HepG2 (cell line): ENCODE results near the gene NAPSA. TPM values are rescaled to one million over a fixed set of nuclear protein-coding genes. Genes with fewer than 3 reads are reported as not detected.

Experiments used
- CREB1 ChIP-seq, 2 experiments: fragments of 450-650 bp in 1 of 2; IDR thresholded peaks; 2 replicates each; pipeline ENCODE4 v1.6.1; 2016 to 2017; ENCODE audit warnings: control low read depth in 1 of 2, mild to moderate bottlenecking in 1 of 2, missing compliant biosample characterization in 1 of 2, missing genetic modification characterization in 1 of 2
- ETV5 ChIP-seq: IDR thresholded peaks from 2 replicates; pipeline ENCODE4 v1.6.1; 2018; ENCODE audit warnings: missing biosample characterization, missing genetic modification reagents, inconsistent platforms, borderline replicate concordance
- ETV6 ChIP-seq: sonication (generic); formaldehyde crosslinking; conservative IDR thresholded peaks from 2 replicates; pipeline ENCODE4 v1.4.0; 2020; ENCODE audit warnings: missing genetic modification reagents
- GABPB1 ChIP-seq: IDR thresholded peaks from 2 replicates; pipeline ENCODE4 v1.6.1; 2016; ENCODE audit warnings: mild to moderate bottlenecking, missing genetic modification reagents, moderate library complexity, missing compliant biosample characterization
- HDAC6 ChIP-seq: fragments of 200-600 bp; sonication (generic); IDR thresholded peaks from 2 replicates; pipeline ENCODE4 v1.7.0; 2017; ENCODE audit warnings: mild to moderate bottlenecking, antibody characterized with exemption, low read length, low read depth
- HOXD1 ChIP-seq: sonication (generic); formaldehyde crosslinking; IDR thresholded peaks from 2 replicates; pipeline ENCODE4 v1.5.0; 2020; ENCODE audit warnings: missing genetic modification reagents
- KAT7 ChIP-seq: IDR thresholded peaks from 2 replicates; pipeline ENCODE4 v1.6.1; 2018; ENCODE audit warnings: borderline replicate concordance, missing compliant biosample characterization
- MIXL1 ChIP-seq: IDR thresholded peaks from 2 replicates; pipeline ENCODE4 v1.6.1; 2016
- NR1H2 ChIP-seq: sonication (generic); formaldehyde crosslinking; IDR thresholded peaks from 2 replicates; pipeline ENCODE4 v1.8.1; 2022; ENCODE audit warnings: low read depth, missing genetic modification reagents, borderline replicate concordance
- PPARG ChIP-seq: conservative IDR thresholded peaks from 2 replicates; pipeline ENCODE4 v1.6.1; 2016; ENCODE audit warnings: missing biosample characterization, missing genetic modification reagents
- SMAD1 ChIP-seq: sonication (generic); formaldehyde crosslinking; IDR thresholded peaks from 2 replicates; pipeline ENCODE4 v1.4.0; 2020; ENCODE audit warnings: missing genetic modification reagents, low read depth, mild to moderate bottlenecking, borderline replicate concordance
- TAF15 ChIP-seq: fragments of 200-400 bp; formaldehyde crosslinking; IDR thresholded peaks from one replicate; pipeline ENCODE4 v1.6.1; 2018; ENCODE audit warnings: mild to moderate bottlenecking, low read depth, low read length; ENCODE audit not compliant: poor library complexity, severe bottlenecking
- XRCC5 ChIP-seq: fragments of 200-400 bp; formaldehyde crosslinking; optimal IDR thresholded peaks from 2 replicates; pipeline ENCODE3; 2017; ENCODE audit warnings: mild to moderate bottlenecking, low read length
- ZC3H4 ChIP-seq: sonication (generic); formaldehyde crosslinking; IDR thresholded peaks from 2 replicates; pipeline ENCODE4 v1.4.0; 2020; ENCODE audit warnings: missing genetic modification reagents, borderline replicate concordance
- ZFY ChIP-seq: sonication (generic); formaldehyde crosslinking; IDR thresholded peaks from 2 replicates; pipeline ENCODE4 v1.4.0; 2020; ENCODE audit warnings: missing genetic modification reagents
- ZNF232 ChIP-seq: sonication (generic); formaldehyde crosslinking; IDR thresholded peaks from 2 replicates; pipeline ENCODE4 v1.4.0; 2020; ENCODE audit warnings: missing genetic modification reagents, borderline replicate concordance
- ZNF329 ChIP-seq: sonication (generic); formaldehyde crosslinking; IDR thresholded peaks from 2 replicates; pipeline ENCODE4 v1.9.0; 2021; ENCODE audit warnings: low read depth, mild to moderate bottlenecking, missing genetic modification reagents
- polyA plus RNA-seq, 8 experiments: library from polyadenylated mRNA; depleted of rRNA in 3 of 8; stranded (reverse) in 7 of 8; unstranded in 1 of 8; fragments of >200 nt; fragmentation: Illumina TruSeq in 4 of 8; extraction: Trizol in 4 of 8; gene quantifications; 2 replicates each; pipeline versions ENCODE4 v1.2.1 to v1.2.3, GENCODE V29; 2011 to 2016; ENCODE audit warnings: low read depth in 4 of 8, missing spikeins in 1 of 8, mixed read lengths in 1 of 8; ENCODE audit not compliant: insufficient read depth in 1 of 8
- total RNA-seq, 5 experiments: library from RNA; depleted of rRNA; stranded (reverse); fragments of >200 nt; fragmentation: Illumina TruSeq; extraction: Trizol; gene quantifications; 2 replicates each; pipeline ENCODE4 v1.2.3, GENCODE V29; 2016; ENCODE audit warnings: low read depth in 1 of 5
- TF ChIP-seq, protein P1 (sequence below): sonication (generic); formaldehyde crosslinking; IDR thresholded peaks from 2 replicates; pipeline ENCODE4 v1.5.0; 2020; ENCODE audit warnings: mild to moderate bottlenecking, missing genetic modification reagents
- TF ChIP-seq, protein P2 (sequence below), 2 experiments: IDR thresholded peaks; 2 replicates each; pipeline ENCODE4 v1.6.1; 2011 to 2012; ENCODE audit warnings: low read length in 2 of 2, borderline replicate concordance in 1 of 2, low read depth in 1 of 2, mild to moderate bottlenecking in 1 of 2, moderate library complexity in 1 of 2

NAPSA gene
- total and polyA plus RNA-seq, 2 of the 13 experiments (the other 11 are each of a cell fraction or from before 2014, with no cell fraction given): not detected

DNA sequence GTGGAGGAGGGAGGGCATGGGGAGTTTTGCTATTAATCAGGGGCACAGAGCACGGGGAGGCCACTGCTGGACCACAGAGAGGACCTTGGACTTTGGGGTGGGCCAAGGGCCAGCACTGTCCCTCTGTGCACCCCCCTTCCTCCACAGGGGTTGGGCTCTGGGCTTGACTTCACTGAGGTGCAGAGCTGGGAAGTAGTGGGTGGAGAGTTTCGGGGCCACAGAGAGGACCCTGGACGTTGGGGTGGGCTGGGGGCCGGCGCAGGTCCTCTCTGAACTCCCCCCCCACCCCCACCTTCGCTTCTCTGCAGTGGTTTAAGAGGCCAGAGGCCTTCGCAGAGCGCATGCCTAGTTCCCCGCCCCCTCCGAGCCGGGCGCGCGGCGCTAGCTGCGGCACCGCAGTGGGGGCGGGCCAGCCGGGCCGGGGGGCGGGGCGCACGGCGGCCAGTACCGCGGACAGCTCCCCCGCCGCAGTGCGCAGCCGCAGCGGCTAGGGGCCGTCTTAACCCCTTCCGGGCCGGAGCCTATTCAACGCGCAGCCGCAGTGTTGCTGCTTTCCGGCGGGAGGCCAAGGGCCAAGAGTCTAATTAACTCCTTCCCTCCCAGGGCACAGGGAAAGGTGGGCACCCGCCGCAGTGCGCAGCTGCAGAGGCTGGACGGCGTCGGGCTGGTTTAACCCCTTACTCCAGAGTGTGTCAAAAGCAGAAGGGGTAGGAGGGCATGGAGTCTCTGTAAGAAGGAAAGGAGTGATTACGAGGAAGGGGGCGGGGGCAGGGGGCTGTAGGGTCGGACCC is 39.9 kb downstream of the NAPSA start (continued):
- TF ChIP-seq KAT7 (CRISPR knock-in tag) (no peak), ZNF329 (CRISPR knock-in tag) (peak; percentile 84), ETV6 (peak; percentile 89), HDAC6 (no peak), ZNF232 (0 out of 2 replicates have a peak, but pooled peaks have one; percentile 67), ZC3H4 (no peak), NR1H2 (CRISPR knock-in tag) (no peak), ZFY (CRISPR knock-in tag) (peak; percentile 43; the same call in 1 of the 2 replicates), HOXD1 (CRISPR knock-in tag) (peak; percentile 76), ETV5 (CRISPR knock-in tag) (peak; percentile 32; the same call in 1 of the 2 replicates), PPARG (peak; percentile 53; the same call in 1 of the 2 replicates), TAF15 (no peak), CREB1 (IDR thresholded peaks at IDR 0.05) (no peak), CREB1 (CRISPR knock-in tag; IDR thresholded peaks at IDR 0.05) (no peak), GABPB1 (peak; percentile 69; the same call in 1 of the 2 replicates), XRCC5 (peak; percentile 58), SMAD1 (no peak; the same call in 1 of the 2 replicates), MIXL1 (peak; percentile 67)
- TF ChIP-seq, protein P1, sequence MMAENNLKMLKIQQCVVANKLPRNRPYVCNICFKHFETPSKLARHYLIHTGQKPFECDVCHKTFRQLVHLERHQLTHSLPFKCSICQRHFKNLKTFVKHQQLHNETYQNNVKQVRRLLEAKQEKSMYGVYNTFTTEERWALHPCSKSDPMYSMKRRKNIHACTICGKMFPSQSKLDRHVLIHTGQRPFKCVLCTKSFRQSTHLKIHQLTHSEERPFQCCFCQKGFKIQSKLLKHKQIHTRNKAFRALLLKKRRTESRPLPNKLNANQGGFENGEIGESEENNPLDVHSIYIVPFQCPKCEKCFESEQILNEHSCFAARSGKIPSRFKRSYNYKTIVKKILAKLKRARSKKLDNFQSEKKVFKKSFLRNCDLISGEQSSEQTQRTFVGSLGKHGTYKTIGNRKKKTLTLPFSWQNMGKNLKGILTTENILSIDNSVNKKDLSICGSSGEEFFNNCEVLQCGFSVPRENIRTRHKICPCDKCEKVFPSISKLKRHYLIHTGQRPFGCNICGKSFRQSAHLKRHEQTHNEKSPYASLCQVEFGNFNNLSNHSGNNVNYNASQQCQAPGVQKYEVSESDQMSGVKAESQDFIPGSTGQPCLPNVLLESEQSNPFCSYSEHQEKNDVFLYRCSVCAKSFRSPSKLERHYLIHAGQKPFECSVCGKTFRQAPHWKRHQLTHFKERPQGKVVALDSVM (CRISPR knock-in tag): peak; percentile 34; the same call in 1 of the 2 replicates
- TF ChIP-seq, protein P2, sequence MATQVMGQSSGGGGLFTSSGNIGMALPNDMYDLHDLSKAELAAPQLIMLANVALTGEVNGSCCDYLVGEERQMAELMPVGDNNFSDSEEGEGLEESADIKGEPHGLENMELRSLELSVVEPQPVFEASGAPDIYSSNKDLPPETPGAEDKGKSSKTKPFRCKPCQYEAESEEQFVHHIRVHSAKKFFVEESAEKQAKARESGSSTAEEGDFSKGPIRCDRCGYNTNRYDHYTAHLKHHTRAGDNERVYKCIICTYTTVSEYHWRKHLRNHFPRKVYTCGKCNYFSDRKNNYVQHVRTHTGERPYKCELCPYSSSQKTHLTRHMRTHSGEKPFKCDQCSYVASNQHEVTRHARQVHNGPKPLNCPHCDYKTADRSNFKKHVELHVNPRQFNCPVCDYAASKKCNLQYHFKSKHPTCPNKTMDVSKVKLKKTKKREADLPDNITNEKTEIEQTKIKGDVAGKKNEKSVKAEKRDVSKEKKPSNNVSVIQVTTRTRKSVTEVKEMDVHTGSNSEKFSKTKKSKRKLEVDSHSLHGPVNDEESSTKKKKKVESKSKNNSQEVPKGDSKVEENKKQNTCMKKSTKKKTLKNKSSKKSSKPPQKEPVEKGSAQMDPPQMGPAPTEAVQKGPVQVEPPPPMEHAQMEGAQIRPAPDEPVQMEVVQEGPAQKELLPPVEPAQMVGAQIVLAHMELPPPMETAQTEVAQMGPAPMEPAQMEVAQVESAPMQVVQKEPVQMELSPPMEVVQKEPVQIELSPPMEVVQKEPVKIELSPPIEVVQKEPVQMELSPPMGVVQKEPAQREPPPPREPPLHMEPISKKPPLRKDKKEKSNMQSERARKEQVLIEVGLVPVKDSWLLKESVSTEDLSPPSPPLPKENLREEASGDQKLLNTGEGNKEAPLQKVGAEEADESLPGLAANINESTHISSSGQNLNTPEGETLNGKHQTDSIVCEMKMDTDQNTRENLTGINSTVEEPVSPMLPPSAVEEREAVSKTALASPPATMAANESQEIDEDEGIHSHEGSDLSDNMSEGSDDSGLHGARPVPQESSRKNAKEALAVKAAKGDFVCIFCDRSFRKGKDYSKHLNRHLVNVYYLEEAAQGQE (IDR thresholded peaks at IDR 0.05; ENCODE audit: borderline replicate concordance in 1 of 2, low read depth in 1 of 2, low read length in 2 of 2): peak; percentile 96 to 97
